ENCODE data around the gene SP2. TPM values are rescaled to one million over a fixed set of nuclear protein-coding genes. Genes with fewer than 3 reads are reported as not detected.

Gene SP2
- polyA plus RNA-seq, 3 donors = 3.1 to 26.7 (median 6.8) TPM

GRCh38 chr17:47898241-47898640 is 2.2 kb downstream of the SP2 start:
- Histone ChIP-seq H3K9ac (ENCODE audit: insufficient read depth, low read length, poor library complexity, severe bottlenecking) (no peak overlapping the region), H3K36me3 (replicated peaks in 1 of 2; ENCODE audit: control insufficient read depth in 1 of 2, insufficient read depth in 2 of 2, low read length in 2 of 2) (peaks cover 9 to 41% of the 10 kb centered on the region in 2 donors), H3K9me3 (replicated peaks in 1 of 2; ENCODE audit: control insufficient read depth in 1 of 2, insufficient read depth in 1 of 2, low read length in 2 of 2) (no peaks in the 10 kb centered on the region), H3K27me3 (ENCODE audit: control insufficient read depth in 2 of 2, insufficient read depth in 2 of 2, low read length in 2 of 2) (no peaks in the 10 kb centered on the region), H3K4me1 (ENCODE audit: control insufficient read depth in 1 of 2, insufficient read depth in 2 of 2, low read length in 2 of 2) (peaks cover 28 to 41% of the 10 kb centered on the region in 2 donors), H3K4me2 (replicated peaks; ENCODE audit: extremely low read depth, low read length, poor library complexity, severe bottlenecking) (peak overlapping the region; percentile 99), H2AFZ (ENCODE audit: insufficient read depth, low read depth, low read length, poor library complexity, severe bottlenecking) (no peak overlapping the region), H3K27ac (ENCODE audit: low read depth in 1 of 2, low read length in 2 of 2) (peak overlapping the region; percentile 38 to 46), H3K79me2 (ENCODE audit: insufficient read depth, low read length) (peaks cover 78% of the 10 kb centered on the region), H3K4me3 (replicated peaks in 1 of 3; ENCODE audit: low read depth in 2 of 3, low read length in 3 of 3) (peak overlapping the region in 1 of 3 experiments; percentile 99), H4K20me1 (ENCODE audit: insufficient read depth, low read length) (peaks cover 12% of the 10 kb centered on the region)
- TF ChIP-seq CTCF (IDR thresholded peaks at IDR 0.05) = no peak
- Mint-ChIP-seq H3K4me3 (no peak overlapping the region), H3K9me3 (no peaks in the 10 kb centered on the region), H3K27me3 (ENCODE audit: low read depth in 3 of 3) (peaks cover 0 to 5% (median 1%) of the 10 kb centered on the region in 3 donors), H3K36me3 (peaks cover 35 to 41% of the 10 kb centered on the region in 2 donors), H3K4me1 (peaks cover 38% of the 10 kb centered on the region), H3K27ac (peak overlapping the region; percentile 21 to 95 (median 75))
- intact Hi-C loops (cut with micrococcal nuclease) = loop anchor here (5.0 to 10.0 kb wide), 3 partner anchors 47 to 233 kb away; partner anchors contain the start of gene PNPO (in 1 of the 2)
- peak; percentile 57 to 74 (median 68) for DNase-seq

GRCh38 chr17:47899643-47900042 is 3.6 kb downstream of the SP2 start:
- Mint-ChIP-seq H3K36me3 (peaks cover 39 to 51% of the 10 kb centered on the region in 2 donors), H3K27ac (peak overlapping the region in 2 of 7 donors; percentile 16 to 73), H3K9me3 (peaks cover 0 to 2% (median 0%) of the 10 kb centered on the region in 7 donors), H3K4me1 (peaks cover 34% of the 10 kb centered on the region), H3K4me3 (no peak overlapping the region), H3K27me3 (ENCODE audit: low read depth in 3 of 3) (peaks cover 0 to 7% (median 1%) of the 10 kb centered on the region in 3 donors)
- Histone ChIP-seq H3K4me3 (replicated peaks in 1 of 3; ENCODE audit: low read depth in 2 of 3, low read length in 3 of 3) (no peak overlapping the region), H3K4me2 (replicated peaks; ENCODE audit: extremely low read depth, low read length, poor library complexity, severe bottlenecking) (no peak overlapping the region), H3K27ac (ENCODE audit: low read depth in 1 of 2, low read length in 2 of 2) (no peak overlapping the region), H4K20me1 (ENCODE audit: insufficient read depth, low read length) (peaks cover 21% of the 10 kb centered on the region), H3K4me1 (ENCODE audit: control insufficient read depth in 1 of 2, insufficient read depth in 2 of 2, low read length in 2 of 2) (peaks cover 28 to 39% of the 10 kb centered on the region in 2 donors), H3K27me3 (ENCODE audit: control insufficient read depth in 2 of 2, insufficient read depth in 2 of 2, low read length in 2 of 2) (no peaks in the 10 kb centered on the region), H3K9me3 (replicated peaks in 1 of 2; ENCODE audit: control insufficient read depth in 1 of 2, insufficient read depth in 1 of 2, low read length in 2 of 2) (no peaks in the 10 kb centered on the region), H3K9ac (ENCODE audit: insufficient read depth, low read length, poor library complexity, severe bottlenecking) (no peak overlapping the region), H3K36me3 (replicated peaks in 1 of 2; ENCODE audit: control insufficient read depth in 1 of 2, insufficient read depth in 2 of 2, low read length in 2 of 2) (peaks cover 9 to 46% of the 10 kb centered on the region in 2 donors), H2AFZ (ENCODE audit: insufficient read depth, low read depth, low read length, poor library complexity, severe bottlenecking) (no peak overlapping the region), H3K79me2 (ENCODE audit: insufficient read depth, low read length) (peaks cover 82% of the 10 kb centered on the region)
- 94% methylated on average over 5 of the region's 5 CpGs for WGBS (ENCODE audit: insufficient coverage)
- TF ChIP-seq CTCF (IDR thresholded peaks at IDR 0.05) = no peak
- DNase-seq = no peak
- intact Hi-C loops (cut with micrococcal nuclease) = loop anchor here (5.0 to 10.0 kb wide), 3 partner anchors 45 to 235 kb away; partner anchors contain the start of gene PNPO (in 1 of the 2)
